ENCODE measurements around the gene BCKDHB.

The BCKDHB gene

DNA sequence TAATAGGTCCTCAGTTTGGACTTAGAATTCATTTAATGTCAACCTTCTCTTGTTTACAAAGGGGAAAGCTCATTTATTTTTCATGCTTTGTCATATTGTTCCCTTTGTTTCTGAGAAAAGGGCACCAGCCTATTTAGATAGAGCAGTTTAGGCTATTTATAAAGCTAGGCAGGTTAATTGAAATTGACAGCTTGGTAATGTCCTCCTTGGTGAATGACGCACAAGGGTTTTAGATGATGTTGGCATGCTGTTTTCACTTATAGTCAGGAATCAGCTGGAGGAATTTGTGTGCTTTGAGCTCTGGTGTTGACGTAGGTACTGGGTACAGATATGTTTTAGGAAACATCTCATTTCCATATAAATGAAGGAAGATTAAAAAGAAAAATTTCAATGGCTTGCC lies 45.2 kb downstream of the BCKDHB start:
- DNase-seq (ENCODE audit: low read depth), result no peak

DNA sequence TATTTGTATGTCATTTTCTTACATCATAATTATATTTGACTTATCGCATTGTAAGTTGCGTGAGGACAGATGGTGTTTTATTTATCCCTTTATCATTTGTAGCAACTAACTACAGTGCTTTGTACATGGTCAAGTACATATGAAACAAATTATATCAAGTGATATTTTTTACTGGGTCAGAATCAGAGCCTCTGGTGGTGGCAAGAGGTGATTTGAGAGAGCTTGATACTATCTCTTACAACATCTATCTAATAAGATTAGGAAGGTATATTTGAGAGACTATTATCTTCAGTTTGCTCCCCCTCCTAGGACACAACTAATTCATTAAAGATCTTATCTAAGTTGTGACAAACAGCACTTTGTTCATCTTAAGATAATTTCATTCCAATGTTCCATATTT lies 47.7 kb downstream of the BCKDHB start:
- DNase-seq (ENCODE audit: low read depth), result no peak

DNA sequence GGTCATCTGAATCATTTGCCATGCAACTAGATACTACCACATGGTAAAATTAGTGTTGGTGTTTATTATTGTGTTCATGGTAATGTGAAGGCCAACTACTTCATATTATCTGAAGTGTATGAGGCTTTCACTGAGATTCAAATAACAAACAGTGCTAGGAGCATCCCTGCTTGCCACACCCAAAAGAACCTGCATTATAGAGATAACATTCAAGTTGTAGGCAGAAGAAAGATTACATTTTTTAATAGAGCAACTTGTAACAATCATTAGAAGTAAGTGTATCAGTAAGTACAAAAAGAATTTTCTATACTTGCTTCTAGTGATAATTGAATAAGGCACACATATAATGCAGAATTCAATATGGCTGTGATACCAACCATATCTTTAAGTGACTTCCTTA lies 49.8 kb downstream of the BCKDHB start:
- DNase-seq (ENCODE audit: low read depth), result no peak

DNA sequence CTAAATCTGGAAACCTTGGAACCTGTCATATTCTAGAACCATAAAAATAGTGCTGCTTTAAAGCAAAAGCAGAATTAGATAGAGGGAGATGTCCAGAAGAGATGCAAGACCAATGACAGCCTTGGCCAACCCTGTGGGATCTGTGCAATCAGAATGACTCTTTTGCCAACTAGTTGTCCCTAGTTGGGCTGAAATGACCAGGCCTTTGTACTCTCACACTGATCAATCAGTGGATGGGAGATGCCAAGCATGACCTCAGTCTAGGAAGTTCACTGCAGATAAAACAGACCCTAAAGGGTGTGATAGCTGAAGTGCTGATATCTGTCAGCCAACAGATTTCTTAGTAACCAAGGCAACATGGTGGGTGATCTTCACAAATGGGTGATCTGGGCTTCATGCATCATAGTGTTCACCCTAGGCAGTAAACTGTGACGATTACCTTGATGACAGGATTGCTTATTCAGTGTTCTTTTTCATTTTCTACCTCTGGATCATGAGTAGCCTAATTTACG lies 52.1 kb downstream of the BCKDHB start:
- no peak for DNase-seq (ENCODE audit: low read depth)

DNA sequence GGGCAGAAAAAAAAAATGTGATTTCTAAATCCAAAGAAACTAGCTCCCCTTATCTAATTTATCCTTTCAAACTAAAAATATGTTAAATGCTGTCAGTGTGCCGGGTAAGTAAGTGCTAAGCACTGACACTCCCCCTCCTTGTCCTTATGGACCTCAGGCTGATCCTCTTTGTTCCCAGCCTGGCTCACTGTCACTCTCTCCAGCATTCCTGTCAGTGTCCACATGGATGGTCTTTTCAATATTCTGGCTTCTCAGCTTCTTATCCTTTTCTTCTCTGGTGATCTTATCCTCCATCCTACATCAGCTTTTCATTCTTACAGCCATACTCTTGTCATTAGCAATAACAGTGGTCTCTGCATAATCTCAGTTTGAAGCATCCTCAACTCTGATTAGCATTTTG lies 55.0 kb downstream of the BCKDHB start:
- DNase-seq (ENCODE audit: low read depth), result no peak

GRCh38 chr6:80163754-80164187 lies 57.3 kb downstream of the BCKDHB start:
- no peak for DNase-seq (ENCODE audit: low read depth)

DNA sequence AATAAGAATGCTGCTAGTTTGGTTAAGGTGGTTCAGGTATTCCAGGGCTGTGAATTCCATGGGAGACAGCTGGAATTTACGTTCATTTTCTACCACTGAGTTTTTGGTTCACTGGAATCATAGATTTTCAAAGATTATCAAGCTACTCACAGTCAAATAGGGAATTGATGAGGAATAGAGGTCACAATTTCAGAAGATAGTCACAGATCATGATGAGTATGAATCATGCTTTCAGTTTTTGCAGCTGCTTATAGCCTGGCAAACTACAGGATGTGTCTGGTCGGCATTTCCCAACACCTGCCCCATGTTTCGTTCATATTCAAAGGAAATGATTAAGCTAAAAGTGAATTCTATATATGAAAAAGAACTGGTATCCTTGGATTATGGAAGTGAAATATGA lies 58.7 kb downstream of the BCKDHB start:
- peak; percentile 4 for DNase-seq (ENCODE audit: low read depth)

- no peak for DNase-seq (ENCODE audit: low read depth)
Measured at GRCh38 chr6:80165819-80166218, 59.3 kb downstream of the BCKDHB start.

DNA sequence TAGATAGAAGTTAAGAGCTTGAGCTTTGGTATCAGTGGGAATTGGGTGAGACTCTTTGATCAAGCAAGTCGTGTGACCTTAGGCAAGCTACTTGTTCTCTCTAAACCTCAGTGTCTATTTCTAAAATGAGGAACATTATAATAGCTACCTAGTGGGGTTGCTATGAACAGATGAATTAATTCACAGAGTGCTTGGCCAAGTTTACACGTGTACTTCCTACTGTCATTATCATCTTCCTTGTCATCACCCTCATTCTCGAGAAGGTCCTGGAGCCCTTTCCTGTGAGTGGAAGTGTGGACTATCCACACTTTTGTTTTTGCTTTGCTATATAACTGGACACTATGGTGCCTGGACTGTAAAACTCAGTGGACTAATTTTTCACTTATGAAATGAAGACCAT lies 64.0 kb downstream of the BCKDHB start:
- no peak for DNase-seq (ENCODE audit: low read depth)

- DNase-seq (ENCODE audit: low read depth), result no peak
Measured at GRCh38 chr6:80173411-80173810, 66.9 kb downstream of the BCKDHB start.

GRCh38 chr6:80174900-80175572 lies 68.6 kb downstream of the BCKDHB start:
- no peak for DNase-seq (ENCODE audit: low read depth)

DNA sequence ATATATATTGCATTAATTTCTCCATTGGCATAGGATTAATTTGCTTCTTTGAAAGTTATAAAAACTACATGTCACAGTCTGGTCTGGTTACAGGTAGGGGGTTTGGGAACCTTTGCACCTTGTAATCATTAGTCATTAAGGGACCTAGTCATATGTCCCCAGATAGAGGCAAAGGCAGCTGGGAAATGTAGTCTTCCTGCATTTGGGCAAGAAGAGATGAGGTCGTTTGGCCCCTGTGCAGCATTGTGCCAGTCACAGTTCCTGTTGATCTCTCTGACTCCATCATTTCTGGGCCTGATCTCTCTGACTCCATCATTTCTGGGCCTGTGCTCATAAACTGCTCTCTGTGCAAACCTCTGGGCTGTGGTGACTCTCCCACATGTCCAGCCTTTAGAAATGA lies 73.2 kb downstream of the BCKDHB start:
- no peak for DNase-seq (ENCODE audit: low read depth)

- no peak for DNase-seq (ENCODE audit: low read depth)
Measured at GRCh38 chr6:80181352-80182081, 75.0 kb downstream of the BCKDHB start.

DNA sequence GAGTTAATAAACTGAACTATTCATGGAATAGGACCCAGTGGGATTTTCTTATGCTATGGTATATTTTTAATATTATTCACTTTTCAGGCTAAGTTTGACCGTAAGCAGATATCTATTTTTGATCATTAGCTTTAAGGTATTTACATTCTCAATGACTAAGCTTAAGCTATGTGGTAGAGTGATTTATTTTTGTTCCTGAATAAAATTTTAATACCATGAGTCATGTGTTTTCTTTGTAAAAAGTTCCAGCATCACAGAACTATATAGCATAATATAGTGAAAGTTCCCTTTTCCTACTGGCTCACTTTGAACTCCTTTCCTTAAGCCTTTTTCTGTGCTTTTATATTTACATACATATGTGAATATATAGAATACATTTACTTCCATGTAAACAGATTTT lies 75.8 kb downstream of the BCKDHB start:
- DNase-seq (ENCODE audit: low read depth), result no peak

- no peak for DNase-seq (ENCODE audit: low read depth)
Measured at GRCh38 chr6:80183019-80183795, 76.7 kb downstream of the BCKDHB start.

GRCh38 chr6:80185492-80185891 lies 79.0 kb downstream of the BCKDHB start:
- no peak for DNase-seq (ENCODE audit: low read depth)

GRCh38 chr6:80186082-80186481 lies 79.6 kb downstream of the BCKDHB start:
- no peak for DNase-seq (ENCODE audit: low read depth)

- no peak for DNase-seq (ENCODE audit: low read depth)
Measured at GRCh38 chr6:80196906-80197305, 90.4 kb downstream of the BCKDHB start.

GRCh38 chr6:80197474-80197873 lies 91.0 kb downstream of the BCKDHB start:
- no peak for DNase-seq (ENCODE audit: low read depth)

DNA sequence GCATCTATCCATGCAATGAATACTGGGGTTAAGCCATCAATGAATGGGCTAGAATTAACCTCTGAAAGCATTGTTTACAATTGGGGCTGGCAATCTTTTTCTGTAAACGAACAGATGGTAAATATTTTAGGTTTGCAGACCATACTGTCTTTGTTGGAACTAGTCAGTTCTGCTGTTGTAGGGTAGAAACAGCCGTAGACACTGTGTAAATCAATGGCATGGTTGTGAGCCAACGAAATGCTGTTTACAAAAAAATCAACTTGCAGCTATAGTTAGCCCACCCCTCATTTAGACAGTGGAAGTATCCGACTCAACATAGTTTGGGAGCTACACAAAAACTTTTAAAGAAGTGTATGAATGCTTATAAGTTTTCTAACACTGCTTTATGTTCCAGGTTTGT lies 91.5 kb downstream of the BCKDHB start:
- no peak for DNase-seq (ENCODE audit: low read depth)

GRCh38 chr6:80203283-80203682 lies 96.8 kb downstream of the BCKDHB start:
- no peak for DNase-seq (ENCODE audit: low read depth)

DNA sequence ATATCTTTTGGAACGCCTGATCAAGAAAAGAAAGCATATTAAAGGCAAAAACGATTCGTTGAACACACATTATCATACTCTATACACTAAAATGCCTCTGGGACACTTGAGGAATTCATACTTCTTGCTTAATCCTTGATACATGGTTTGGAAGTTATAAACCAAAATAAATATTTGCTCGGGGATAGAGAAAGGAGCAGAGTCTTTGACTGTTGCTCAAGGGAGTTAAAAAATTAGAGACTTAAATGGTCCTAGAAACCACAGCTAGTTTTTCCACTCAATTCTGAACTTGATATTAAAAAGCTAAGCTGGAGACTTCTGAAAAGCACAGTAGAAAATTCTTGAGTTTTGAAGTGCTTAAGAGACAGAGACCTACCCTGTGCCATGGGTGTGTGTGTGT lies 98.9 kb downstream of the BCKDHB start:
- DNase-seq (ENCODE audit: low read depth), result no peak

- DNase-seq (ENCODE audit: low read depth), result no peak
Measured at GRCh38 chr6:80206758-80207157, 100.3 kb downstream of the BCKDHB start.

Data from activated T-helper 9 cell treated with anti-CD3 and anti-CD28 coated beads, Interleukin-2, amount 50 U/mL, for 16 hours (primary cell).